Activated naive CD4-positive, alpha-beta T cell treated with anti-CD3 and anti-CD28 coated beads, Interleukin-2, amount 50 U/mL, for 24 hours (primary cell): ENCODE data around the gene EBP.

Experiments
- H3K27ac Mint-ChIP-seq: one replicate; pipeline ENCODE4 v1.8.0; 2021; ENCODE audit warnings: mild to moderate bottlenecking, mixed read lengths
- H3K27me3 Mint-ChIP-seq: one replicate; pipeline ENCODE4 v1.8.0; 2021; ENCODE audit warnings: mixed read lengths
- H3K36me3 Mint-ChIP-seq: one replicate; pipeline ENCODE4 v1.8.0; 2021; ENCODE audit warnings: mixed read lengths
- H3K4me1 Mint-ChIP-seq: one replicate; pipeline ENCODE4 v1.8.0; 2021; ENCODE audit warnings: mixed read lengths
- H3K4me3 Mint-ChIP-seq: one replicate; pipeline ENCODE4 v1.8.0; 2021; ENCODE audit warnings: mild to moderate bottlenecking, mixed read lengths
- H3K9me3 Mint-ChIP-seq: one replicate; pipeline ENCODE4 v1.8.0; 2021; ENCODE audit warnings: mixed read lengths

Gene EBP

DNA sequence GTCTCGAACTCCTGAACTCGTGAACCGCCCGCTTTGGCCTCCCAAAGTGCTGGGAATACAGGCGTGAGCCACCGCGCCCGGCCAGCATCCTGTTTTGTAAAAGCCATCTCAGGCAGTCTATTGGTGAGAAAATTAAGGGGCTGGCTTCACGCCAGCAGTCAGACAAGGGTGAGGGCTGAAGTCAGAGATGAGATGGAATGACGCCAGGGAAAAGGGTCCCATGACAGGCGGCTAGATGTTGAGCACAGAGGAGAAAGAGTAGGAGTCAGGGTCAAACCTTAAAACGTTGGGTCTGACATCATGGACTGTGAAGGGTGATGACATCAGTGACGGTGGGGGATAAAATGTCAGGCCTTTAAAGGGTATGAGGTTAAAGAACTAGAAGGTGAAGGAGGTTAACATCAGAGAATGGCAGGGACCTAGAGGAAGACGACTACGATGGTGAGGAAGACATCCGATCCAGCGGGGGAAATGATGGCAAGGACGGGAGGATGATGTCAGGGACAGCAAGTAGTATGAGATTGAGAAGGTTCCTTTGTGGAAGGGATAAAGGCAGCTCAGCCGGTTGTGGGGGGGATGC, 52.2 kb downstream of the EBP start:
- Mint-ChIP-seq H3K9me3 (no peaks in the 10 kb centered on the region), H3K36me3 (peaks cover 12% of the 10 kb centered on the region), H3K27ac (peak overlapping the region; percentile 100), H3K27me3 (no peaks in the 10 kb centered on the region), H3K4me1 (peaks cover 15% of the 10 kb centered on the region), H3K4me3 (peak overlapping the region; percentile 99)

DNA sequence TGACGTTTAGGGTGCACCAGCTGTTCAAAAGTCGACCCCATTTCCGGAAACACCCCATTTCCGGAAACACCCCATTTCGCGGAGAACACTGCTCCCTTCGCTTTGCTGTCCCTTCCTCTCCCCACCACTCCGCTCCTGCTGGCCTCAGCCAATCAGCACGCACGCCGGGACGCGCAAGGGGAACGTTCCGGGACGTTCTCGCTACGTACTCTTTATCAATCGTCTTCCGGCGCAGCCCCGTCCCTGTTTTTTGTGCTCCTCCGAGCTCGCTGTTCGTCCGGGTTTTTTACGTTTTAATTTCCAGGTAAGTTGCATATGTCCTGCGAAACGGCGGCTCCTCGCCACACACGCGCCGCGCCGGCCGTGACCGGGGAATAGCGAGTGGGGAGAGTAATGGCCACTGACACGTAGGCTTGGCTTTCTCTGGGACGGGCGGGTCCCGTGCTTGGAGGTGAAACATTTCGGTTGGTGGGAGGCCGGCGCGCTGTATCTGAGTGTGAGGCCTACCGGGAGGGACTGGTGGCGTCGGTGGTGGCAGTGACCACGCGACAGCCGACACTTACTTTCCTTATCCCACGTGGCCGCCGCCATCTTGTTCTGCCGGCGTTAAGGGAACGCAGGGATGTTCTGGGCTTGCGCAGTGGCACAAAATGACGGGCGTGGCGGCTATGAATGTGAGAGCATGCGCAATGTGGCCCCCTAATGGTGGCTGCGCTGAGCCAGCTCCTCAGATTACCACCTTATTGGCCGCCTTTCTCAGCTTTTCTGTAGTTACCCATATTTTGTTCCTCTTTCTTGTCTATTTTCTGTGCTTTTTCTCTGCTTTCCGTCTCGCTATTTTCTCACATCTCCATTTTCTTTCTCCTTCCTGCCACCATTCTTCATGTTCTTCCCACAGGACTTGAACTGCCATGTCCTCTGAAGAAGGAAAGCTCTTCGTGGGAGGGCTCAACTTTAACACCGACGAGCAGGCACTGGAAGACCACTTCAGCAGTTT, 53.0 kb downstream of the EBP start, which contains the start of gene RBM3:
Gene RBM3 (plus strand): TSS at position 215 of the 997 bp plus-strand sequence. CDS start 697 bp downstream, at position 912.
- no peaks in the 10 kb centered on the region for H3K9me3 Mint-ChIP-seq
- H3K36me3 Mint-ChIP-seq = peaks cover 12% of the 10 kb centered on the region
- peaks cover 18% of the 10 kb centered on the region for H3K4me1 Mint-ChIP-seq
- peak within 1 kb of the TSS; percentile 100 for H3K27ac Mint-ChIP-seq
- H3K4me3 Mint-ChIP-seq = peak within 1 kb of the TSS; percentile 99
- H3K27me3 Mint-ChIP-seq = no peaks in the 10 kb centered on the region

DNA sequence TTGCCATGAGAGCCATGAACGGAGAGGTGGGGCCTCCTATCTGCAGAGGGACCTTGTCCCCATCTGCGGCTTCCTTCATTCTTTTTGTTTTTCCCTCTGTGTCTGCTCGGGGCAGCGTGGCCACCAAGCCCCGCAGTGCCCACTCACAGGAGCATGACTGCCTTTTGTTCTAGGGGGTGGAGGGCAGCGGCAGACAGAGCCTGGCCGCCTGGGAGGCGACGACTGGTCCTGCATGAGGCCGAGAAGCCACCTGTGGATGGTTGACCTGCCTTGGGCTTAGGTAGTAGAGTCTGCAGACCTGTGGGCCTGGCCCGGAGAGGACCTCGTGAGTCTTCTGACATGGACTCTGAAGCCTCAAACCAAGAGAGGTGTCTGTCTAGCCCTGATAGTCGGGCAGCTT, 54.0 kb downstream of the EBP start:
- Mint-ChIP-seq H3K9me3 (no peaks in the 10 kb centered on the region), H3K27ac (peak overlapping the region; percentile 100), H3K4me3 (peak overlapping the region; percentile 99), H3K36me3 (peaks cover 13% of the 10 kb centered on the region), H3K4me1 (peaks cover 22% of the 10 kb centered on the region), H3K27me3 (no peaks in the 10 kb centered on the region)

DNA sequence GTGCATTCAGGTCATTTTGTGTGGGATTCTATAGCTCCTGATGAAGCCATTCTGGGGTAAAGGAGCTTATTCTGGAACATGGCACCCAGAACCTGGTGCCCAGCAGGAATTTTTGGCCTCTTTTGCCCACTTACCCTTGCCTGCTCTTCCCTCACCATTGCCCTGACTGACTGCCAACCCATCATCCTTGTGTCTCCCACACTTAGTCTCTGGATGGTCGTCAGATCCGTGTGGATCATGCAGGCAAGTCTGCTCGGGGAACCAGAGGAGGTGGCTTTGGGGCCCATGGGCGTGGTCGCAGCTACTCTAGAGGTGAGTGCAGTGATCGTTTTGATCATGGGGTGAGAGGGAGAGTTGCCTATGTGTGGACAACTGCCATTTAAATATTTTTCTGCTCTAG, 54.5 kb downstream of the EBP start:
- H3K4me3 Mint-ChIP-seq = peak overlapping the region; percentile 99
- H3K9me3 Mint-ChIP-seq = no peaks in the 10 kb centered on the region
- H3K27ac Mint-ChIP-seq = no peak overlapping the region
- peaks cover 22% of the 10 kb centered on the region for H3K4me1 Mint-ChIP-seq
- peaks cover 13% of the 10 kb centered on the region for H3K36me3 Mint-ChIP-seq
- H3K27me3 Mint-ChIP-seq = no peaks in the 10 kb centered on the region
